OCI-LY3 (cell line): ENCODE results near the gene DCC.

Experiments used
- EZH2phosphoT487 ChIP-seq: fragments of 200-600 bp; shearing (Covaris generic); IDR thresholded peaks from 2 replicates; pipeline ENCODE4 v1.6.1; 2018; ENCODE audit warnings: antibody characterized with exemption, mixed run types, low read depth
- TF ChIP-seq, protein P1 (sequence below): fragments of 200-600, 300-600 bp; sonication (generic); IDR thresholded peaks from 2 replicates; pipeline ENCODE4 v1.5.1; 2014; ENCODE audit warnings: antibody characterized with exemption, low read length, low read depth

- TF ChIP-seq, protein P1, sequence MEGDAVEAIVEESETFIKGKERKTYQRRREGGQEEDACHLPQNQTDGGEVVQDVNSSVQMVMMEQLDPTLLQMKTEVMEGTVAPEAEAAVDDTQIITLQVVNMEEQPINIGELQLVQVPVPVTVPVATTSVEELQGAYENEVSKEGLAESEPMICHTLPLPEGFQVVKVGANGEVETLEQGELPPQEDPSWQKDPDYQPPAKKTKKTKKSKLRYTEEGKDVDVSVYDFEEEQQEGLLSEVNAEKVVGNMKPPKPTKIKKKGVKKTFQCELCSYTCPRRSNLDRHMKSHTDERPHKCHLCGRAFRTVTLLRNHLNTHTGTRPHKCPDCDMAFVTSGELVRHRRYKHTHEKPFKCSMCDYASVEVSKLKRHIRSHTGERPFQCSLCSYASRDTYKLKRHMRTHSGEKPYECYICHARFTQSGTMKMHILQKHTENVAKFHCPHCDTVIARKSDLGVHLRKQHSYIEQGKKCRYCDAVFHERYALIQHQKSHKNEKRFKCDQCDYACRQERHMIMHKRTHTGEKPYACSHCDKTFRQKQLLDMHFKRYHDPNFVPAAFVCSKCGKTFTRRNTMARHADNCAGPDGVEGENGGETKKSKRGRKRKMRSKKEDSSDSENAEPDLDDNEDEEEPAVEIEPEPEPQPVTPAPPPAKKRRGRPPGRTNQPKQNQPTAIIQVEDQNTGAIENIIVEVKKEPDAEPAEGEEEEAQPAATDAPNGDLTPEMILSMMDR: no peak
- TF ChIP-seq EZH2phosphoT487: no peak
Measured at GRCh38 chr18:52861558-52861957, 521.6 kb downstream of the DCC start.
